GM10266 (cell line): Measurements from ENCODE around the gene KCTD10.

Experiments
- DNase-seq: peaks from one replicate; pipeline ENCODE4 v3.0.0; 2012; ENCODE audit errors: extremely low spot score
- TF ChIP-seq, protein P1 (sequence below): IDR thresholded peaks from 2 replicates; pipeline ENCODE4 v1.5.1; 2012; ENCODE audit warnings: mild to moderate bottlenecking, low read depth; ENCODE audit not compliant: control insufficient read depth, insufficient read depth; ENCODE audit errors: missing control alignments

Gene KCTD10

DNA sequence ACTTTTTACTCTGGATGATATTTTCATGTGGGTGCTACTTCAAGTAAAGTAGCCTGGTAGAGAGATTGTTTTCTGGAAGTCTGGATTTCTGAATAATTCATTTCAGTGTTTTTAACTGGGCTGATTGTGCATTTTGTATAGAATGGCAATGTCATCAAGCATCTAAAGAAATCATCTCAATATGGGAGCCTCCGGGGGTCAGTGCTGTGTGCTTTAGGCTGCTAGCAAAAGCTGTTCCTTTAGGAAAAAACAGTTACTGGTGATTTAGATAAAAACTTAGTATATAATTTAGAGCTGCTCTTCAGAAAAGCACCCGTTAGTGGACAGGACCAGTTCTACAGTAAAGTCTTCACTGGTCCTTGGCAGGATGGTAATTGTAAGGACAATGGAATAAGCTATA lies 5.4 kb upstream of the KCTD10 start:
- TF ChIP-seq, protein P1, sequence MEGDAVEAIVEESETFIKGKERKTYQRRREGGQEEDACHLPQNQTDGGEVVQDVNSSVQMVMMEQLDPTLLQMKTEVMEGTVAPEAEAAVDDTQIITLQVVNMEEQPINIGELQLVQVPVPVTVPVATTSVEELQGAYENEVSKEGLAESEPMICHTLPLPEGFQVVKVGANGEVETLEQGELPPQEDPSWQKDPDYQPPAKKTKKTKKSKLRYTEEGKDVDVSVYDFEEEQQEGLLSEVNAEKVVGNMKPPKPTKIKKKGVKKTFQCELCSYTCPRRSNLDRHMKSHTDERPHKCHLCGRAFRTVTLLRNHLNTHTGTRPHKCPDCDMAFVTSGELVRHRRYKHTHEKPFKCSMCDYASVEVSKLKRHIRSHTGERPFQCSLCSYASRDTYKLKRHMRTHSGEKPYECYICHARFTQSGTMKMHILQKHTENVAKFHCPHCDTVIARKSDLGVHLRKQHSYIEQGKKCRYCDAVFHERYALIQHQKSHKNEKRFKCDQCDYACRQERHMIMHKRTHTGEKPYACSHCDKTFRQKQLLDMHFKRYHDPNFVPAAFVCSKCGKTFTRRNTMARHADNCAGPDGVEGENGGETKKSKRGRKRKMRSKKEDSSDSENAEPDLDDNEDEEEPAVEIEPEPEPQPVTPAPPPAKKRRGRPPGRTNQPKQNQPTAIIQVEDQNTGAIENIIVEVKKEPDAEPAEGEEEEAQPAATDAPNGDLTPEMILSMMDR, result no peak
- DNase-seq, result no peak

DNA sequence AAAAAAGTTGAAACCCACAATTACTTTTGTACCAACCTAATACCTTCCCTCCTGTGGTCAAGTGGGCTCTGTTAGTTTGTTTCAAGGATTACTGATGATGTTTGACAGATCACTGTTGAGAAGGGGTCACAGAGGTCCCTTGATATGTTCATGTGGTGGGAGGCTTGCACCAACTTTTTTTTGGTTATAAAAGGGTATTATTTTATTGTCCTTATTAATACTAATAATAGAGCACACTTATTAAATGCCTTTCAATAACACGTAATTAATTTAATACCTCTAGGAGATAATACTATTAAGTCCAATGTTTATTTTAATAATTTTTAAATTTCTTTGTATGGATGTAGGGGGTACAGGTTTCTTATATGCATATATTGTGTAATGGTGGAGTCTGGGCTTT lies 4.8 kb upstream of the KCTD10 start:
- DNase-seq, result no peak
- TF ChIP-seq, protein P1, result no peak

DNA sequence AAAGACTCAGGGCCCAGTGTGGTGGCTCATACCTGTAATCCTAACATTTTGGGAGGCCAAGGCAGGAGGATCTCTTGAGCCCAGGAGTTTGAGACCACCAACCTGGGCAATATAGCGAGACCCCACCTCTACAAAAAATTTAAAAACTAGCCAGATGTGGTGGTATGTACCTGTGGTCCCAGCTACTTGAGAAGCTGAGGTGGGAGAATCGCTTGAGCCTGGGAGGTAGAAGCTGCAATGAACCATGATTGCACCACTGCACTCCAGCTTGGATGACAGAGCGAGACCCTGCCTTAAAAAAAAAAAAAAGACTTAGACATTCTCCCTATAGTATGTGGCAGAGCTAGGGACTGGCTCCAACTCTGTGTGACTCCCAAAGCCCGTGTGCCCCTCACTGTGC lies 3.3 kb upstream of the KCTD10 start:
- TF ChIP-seq, protein P1, result no peak

DNA sequence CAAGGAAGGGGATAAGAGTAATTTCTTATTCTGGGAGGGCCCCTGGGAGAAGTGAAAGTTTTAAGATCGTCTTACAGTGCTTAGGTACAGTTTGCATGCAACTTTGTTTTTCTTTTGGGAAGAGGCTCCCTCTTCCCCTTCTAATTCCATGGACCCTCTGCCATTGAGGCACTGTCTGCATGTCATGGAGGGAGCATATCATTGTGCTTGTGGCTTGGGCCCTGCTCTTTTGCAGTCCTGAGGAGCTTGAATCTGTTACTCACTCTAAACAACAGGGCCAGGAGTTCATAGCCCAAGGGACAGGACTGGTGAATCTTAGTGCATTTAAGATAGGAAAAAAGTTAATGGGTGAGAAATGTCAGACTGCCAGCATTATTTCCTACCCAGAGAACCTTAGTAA lies 2.7 kb upstream of the KCTD10 start:
- TF ChIP-seq, protein P1, result no peak
- no peak for DNase-seq

More for the DNA sequence above, 3.3 kb upstream of the KCTD10 start:
- no peak for DNase-seq

DNA sequence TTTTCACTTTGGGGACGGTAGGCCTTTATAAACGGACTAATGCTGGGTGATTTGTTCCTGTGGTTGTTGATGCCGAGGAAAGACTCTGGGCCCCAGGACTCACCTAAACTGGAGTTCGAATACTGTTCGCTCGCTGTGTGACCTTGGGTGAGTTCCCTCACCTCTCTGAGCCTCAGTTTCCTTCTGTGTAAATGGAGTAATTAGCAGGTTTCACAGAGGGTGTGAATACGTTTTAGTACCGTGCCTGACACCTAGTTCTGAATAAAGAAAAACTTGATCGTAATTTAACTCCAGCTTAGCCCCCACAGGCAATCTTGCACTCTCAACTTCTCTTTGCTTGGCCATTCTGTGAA lies 839 bp upstream of the KCTD10 start:
- TF ChIP-seq, protein P1, result no peak
- no peak for DNase-seq

DNA sequence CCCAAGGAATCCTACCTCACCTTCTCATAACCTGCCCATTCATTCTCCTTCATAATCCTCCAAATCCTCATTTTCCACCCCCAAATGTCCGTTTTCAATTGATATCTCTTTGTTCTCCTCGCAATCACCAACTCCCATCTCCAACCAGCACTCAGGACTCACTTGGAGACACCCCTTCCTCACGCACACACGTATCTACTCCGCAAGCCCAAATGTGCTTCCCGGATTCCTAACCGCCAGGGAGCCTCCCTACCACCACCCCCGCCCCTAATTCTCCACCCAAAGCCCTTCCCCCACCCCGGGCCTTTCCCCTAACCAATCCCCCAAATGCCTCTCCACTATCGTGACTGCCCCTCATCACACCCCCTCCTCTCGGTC lies 304 bp downstream of the KCTD10 start:
- no peak for DNase-seq
- TF ChIP-seq, protein P1, result no peak

DNA sequence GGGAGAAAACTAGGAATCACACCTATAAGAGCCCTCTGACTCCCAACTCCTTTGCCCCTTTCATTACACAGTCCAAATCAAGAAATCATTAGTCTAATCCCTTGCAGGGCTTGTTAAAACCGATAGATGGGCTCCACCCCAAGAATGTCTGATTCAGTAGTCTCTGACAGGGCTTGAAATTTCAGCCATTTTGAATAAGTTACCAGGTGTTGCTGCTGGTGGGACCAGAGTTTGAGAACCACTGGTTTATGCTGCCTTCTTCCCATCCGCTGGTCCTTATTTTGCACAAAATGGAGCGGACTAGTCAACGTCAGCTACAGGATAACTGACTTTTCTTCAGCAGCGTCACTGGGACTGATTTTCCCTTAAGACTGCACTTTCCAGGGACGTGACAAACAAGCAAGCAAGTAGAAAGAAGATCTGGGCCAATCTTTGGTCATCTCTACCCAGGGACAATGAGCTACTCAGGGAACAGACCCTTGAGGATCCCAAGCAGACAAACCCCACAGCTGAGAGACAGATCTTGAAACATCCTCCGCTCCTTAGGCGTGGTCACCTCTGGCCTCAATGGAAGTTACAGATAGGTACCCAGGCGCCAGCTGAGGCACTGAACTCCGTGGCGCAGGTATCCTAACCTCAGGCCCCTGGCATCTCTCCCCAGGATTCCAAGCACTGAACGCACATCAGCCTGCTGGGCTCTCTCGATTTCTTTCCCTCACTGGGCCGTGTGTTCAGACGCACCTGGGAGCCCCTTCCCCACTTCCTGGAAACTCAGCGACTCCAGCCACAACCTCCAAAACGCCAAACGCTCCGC lies 900 bp downstream of the KCTD10 start:
- TF ChIP-seq, protein P1, result no peak
- DNase-seq, result no peak
